Esophagus squamous epithelium (tissue), 5 donors: ENCODE measurements around the gene EHD4. TPM values are rescaled to one million over a fixed set of nuclear protein-coding genes. Genes with fewer than 3 reads are reported as not detected.

Experiments used
- DNase-seq: peaks from one replicate; lab custom pipeline; 2025; lab: John Stamatoyannopoulos, UW
- H3K27ac ChIP-seq, 4 donors: fragments of 200-600 bp; sonication (generic); one replicate each; pipeline ENCODE4 v1.5.1; 2016 to 2019; ENCODE audit warnings: mild to moderate bottlenecking in 1 of 4
- H3K27me3 ChIP-seq, 4 donors: fragments of 200-600 bp; sonication (generic); 1 replicate in 3 of 4; 2 replicates in 1 of 4; pipeline versions ENCODE4 v1.5.1 to v1.6.0; 2017 to 2021; ENCODE audit warnings: antibody characterized with exemption in 1 of 4
- H3K36me3 ChIP-seq, 3 donors: fragments of 200-600 bp; sonication (generic); one replicate each; pipeline ENCODE4 v1.5.1; 2016 to 2019
- H3K4me1 ChIP-seq, 3 donors: fragments of 200-600 bp; sonication (generic); one replicate each; pipeline ENCODE4 v1.5.1; 2017 to 2019
- H3K4me3 ChIP-seq, 4 donors: fragments of 200-600 bp; sonication (generic); 1 replicate in 3 of 4; 2 replicates in 1 of 4; pipeline ENCODE4 v1.5.1; 2016 to 2019; ENCODE audit warnings: mild to moderate bottlenecking in 2 of 4, moderate library complexity in 1 of 4
- H3K9me3 ChIP-seq, 3 donors: fragments of 200-600 bp; sonication (generic); one replicate each; pipeline ENCODE4 v1.5.1; 2016 to 2019
- CTCF ChIP-seq, 6 experiments: fragments of 450-650 bp in 4 of 6; fragments of 200-600 bp in 2 of 6; sonication (generic) in 2 of 6; IDR thresholded peaks; one replicate each; pipeline ENCODE4 v1.5.1; 2016 to 2019; ENCODE audit warnings: antibody characterized with exemption in 6 of 6, mild to moderate bottlenecking in 4 of 6, moderate library complexity in 4 of 6
- POLR2A ChIP-seq, 4 donors: fragments of 450-650 bp; IDR thresholded peaks; one replicate each; pipeline ENCODE4 v1.6.1; 2017; ENCODE audit warnings: antibody characterized with exemption in 4 of 4, mild to moderate bottlenecking in 4 of 4, moderate library complexity in 3 of 4
- WGBS, 2 donors: methylation state at CpG; one replicate each; pipeline ENCODE4 v1.1.5; 2018; 5-methylcytosine and 5-hydroxymethylcytosine counted together
- intact Hi-C: fragments of 100-400 bp; cut with DNase I; formaldehyde crosslinking; loops from one replicate; pipeline ENCODE4 v1.15.0; 2022
- total RNA-seq, 4 donors: library from RNA; depleted of rRNA; stranded (reverse); fragments of >200 nt; gene quantifications; one replicate each; pipeline ENCODE4 v1.1.0, GENCODE V29; 2016
- donor health status: DM: yes; HTN: yes; CAD: no.

EHD4 gene
- total RNA-seq, 4 donors from 2014 or later, result 25.4 to 45.3 (median 27.8) TPM

- H3K36me3 ChIP-seq, result no peaks in the 10 kb centered on the region
- intact Hi-C loops, result loop anchor here (5.0 to 10.0 kb wide), 2 partner anchors 73 to 146 kb away; no protein-coding TSS in a partner anchor
- TF ChIP-seq POLR2A (IDR thresholded peaks at IDR 0.05) (no peak), CTCF (IDR thresholded peaks at IDR 0.05) (no peak)
- no peak overlapping the region for H3K27ac ChIP-seq
- DNase-seq, result no peak
- no peaks in the 10 kb centered on the region for H3K9me3 ChIP-seq
- peaks cover 0 to 10% (median 0%) of the 10 kb centered on the region in 3 donors for H3K4me1 ChIP-seq
- 83 to 97% methylated on average over 6 to 8 of the region's 21 CpGs for WGBS, 2 donors
- no peak overlapping the region for H3K4me3 ChIP-seq
- H3K27me3 ChIP-seq, result peaks cover 0 to 8% (median 0%) of the 10 kb centered on the region in 4 donors
These were observed 16.7 kb upstream of the EHD4 start for GRCh38 chr15:41988896-41989572.

GRCh38 chr15:41987925-41988275 is 15.5 kb upstream of the EHD4 start:
- no peak overlapping the region for H3K4me3 ChIP-seq
- WGBS, 2 donors, result 60% methylated on average over 1 of the region's 11 CpGs; no CpG with 5 or more reads in 1 of the 2 donors
- H3K27me3 ChIP-seq, result peaks cover 0 to 8% (median 0%) of the 10 kb centered on the region in 4 donors
- intact Hi-C loops, result loop anchor here (5.0 to 10.0 kb wide), 2 partner anchors 74 to 147 kb away; no protein-coding TSS in a partner anchor
- DNase-seq, result no peak
- H3K36me3 ChIP-seq, result no peaks in the 10 kb centered on the region
- no peaks in the 10 kb centered on the region for H3K9me3 ChIP-seq
- TF ChIP-seq CTCF (IDR thresholded peaks at IDR 0.05) (no peak), POLR2A (IDR thresholded peaks at IDR 0.05) (no peak)
- no peak overlapping the region for H3K27ac ChIP-seq
- H3K4me1 ChIP-seq, result no peaks in the 10 kb centered on the region

- H3K27ac ChIP-seq, result no peak overlapping the region
- no peak for TF ChIP-seq CTCF (IDR thresholded peaks at IDR 0.05)
- no peak for TF ChIP-seq POLR2A (IDR thresholded peaks at IDR 0.05)
- no peaks in the 10 kb centered on the region for H3K36me3 ChIP-seq
- H3K4me1 ChIP-seq, result no peaks in the 10 kb centered on the region
- WGBS, 2 donors, result 79 to 80% methylated on average over 8 to 11 of the region's 17 CpGs
- H3K27me3 ChIP-seq, result peaks cover 0 to 8% (median 0%) of the 10 kb centered on the region in 4 donors
- no peaks in the 10 kb centered on the region for H3K9me3 ChIP-seq
- no peak overlapping the region for H3K4me3 ChIP-seq
- no peak for DNase-seq
- intact Hi-C loops, result loop anchor here (5.0 to 10.0 kb wide), 2 partner anchors 75 to 147 kb away; no protein-coding TSS in a partner anchor
These were observed 15.0 kb upstream of the EHD4 start for GRCh38 chr15:41987246-41987924.

- H3K27ac ChIP-seq, result no peak overlapping the region
- no peak for DNase-seq
- no peaks in the 10 kb centered on the region for H3K9me3 ChIP-seq
- intact Hi-C loops, result loop anchor here (5.0 to 10.0 kb wide), 2 partner anchors 77 to 149 kb away; no protein-coding TSS in a partner anchor
- H3K4me1 ChIP-seq, result peaks cover 0 to 17% (median 2%) of the 10 kb centered on the region in 3 donors
- WGBS, 2 donors, result 83 to 87% methylated on average over 8 to 13 of the region's 19 CpGs
- H3K36me3 ChIP-seq, result no peaks in the 10 kb centered on the region
- TF ChIP-seq POLR2A (IDR thresholded peaks at IDR 0.05) (no peak), CTCF (IDR thresholded peaks at IDR 0.05) (no peak)
- no peak overlapping the region for H3K4me3 ChIP-seq
- peaks cover 0 to 8% (median 0%) of the 10 kb centered on the region in 4 donors for H3K27me3 ChIP-seq
These were observed 13.1 kb upstream of the EHD4 start for GRCh38 chr15:41985236-41986160.
